H9 (cell line): ENCODE measurements around the gene MCF2L2. TPM values are rescaled to one million over a fixed set of nuclear protein-coding genes. Genes with fewer than 3 reads are reported as not detected.

Experiments used
- DNase-seq: peaks from one replicate; pipeline ENCODE4 v3.0.0-alpha.2; 2017
- H2AFZ ChIP-seq: one replicate; pipeline ENCODE4 v1.6.1; 2013; ENCODE audit warnings: mild to moderate bottlenecking, low read length, control low read depth, moderate library complexity
- H2AK5ac ChIP-seq: 2 replicates; pipeline ENCODE4 v1.6.1; 2013; ENCODE audit warnings: low read length, control low read depth, mixed read lengths; ENCODE audit not compliant: insufficient read length
- H2BK120ac ChIP-seq: one replicate; pipeline ENCODE4 v1.6.1; 2013; ENCODE audit warnings: low read depth, mild to moderate bottlenecking, low read length, control low read depth, inconsistent platforms; ENCODE audit not compliant: poor library complexity, severe bottlenecking
- H2BK12ac ChIP-seq: 2 replicates; pipeline ENCODE4 v1.6.1; 2013; ENCODE audit warnings: low read length, control low read depth, mixed read lengths, low read depth; ENCODE audit not compliant: insufficient read length
- H2BK15ac ChIP-seq: 2 replicates; pipeline ENCODE4 v1.6.1; 2013; ENCODE audit warnings: low read depth, low read length, control low read depth
- H2BK20ac ChIP-seq: one replicate; pipeline ENCODE4 v1.6.1; 2013; ENCODE audit warnings: low read depth, mild to moderate bottlenecking, low read length, control low read depth, inconsistent platforms; ENCODE audit not compliant: poor library complexity, severe bottlenecking
- H2BK5ac ChIP-seq: 2 replicates; pipeline ENCODE4 v1.6.1; 2013; ENCODE audit warnings: low read length, control low read depth, mixed read lengths; ENCODE audit not compliant: insufficient read length
- H3K14ac ChIP-seq: 2 replicates; pipeline ENCODE4 v1.6.1; 2013; ENCODE audit warnings: low read length, control low read depth; ENCODE audit not compliant: insufficient read depth
- H3K18ac ChIP-seq: 2 replicates; pipeline ENCODE4 v1.6.1; 2013; ENCODE audit warnings: low read depth, mild to moderate bottlenecking, mixed read lengths, low read length, control low read depth; ENCODE audit not compliant: insufficient read length
- H3K23ac ChIP-seq: 2 replicates; pipeline ENCODE4 v1.6.1; 2013; ENCODE audit warnings: low read length, control low read depth, mixed read lengths, low read depth; ENCODE audit not compliant: insufficient read length
- H3K23me2 ChIP-seq: 2 replicates; pipeline ENCODE4 v1.6.1; 2013; ENCODE audit warnings: low read depth, mild to moderate bottlenecking, mixed read lengths, low read length, control low read depth; ENCODE audit not compliant: insufficient read length, poor library complexity, severe bottlenecking
- H3K27ac ChIP-seq: 2 replicates; pipeline ENCODE4 v1.5.1; 2013; ENCODE audit warnings: low read length, control low read depth, mixed read lengths, low read depth; ENCODE audit not compliant: insufficient read length
- H3K27me3 ChIP-seq: 2 replicates; pipeline ENCODE4 v1.6.1; 2013; ENCODE audit warnings: low read length, control low read depth, inconsistent platforms; ENCODE audit not compliant: insufficient read depth
- H3K4ac ChIP-seq: 2 replicates; pipeline ENCODE4 v1.6.1; 2013; ENCODE audit warnings: low read depth, mild to moderate bottlenecking, control low read depth, inconsistent platforms, low read length, moderate library complexity
- H3K4me1 ChIP-seq: 2 replicates; pipeline ENCODE4 v1.6.1; 2013; ENCODE audit warnings: low read length, control low read depth, inconsistent platforms; ENCODE audit not compliant: insufficient read depth
- H3K4me2 ChIP-seq: 2 replicates; pipeline ENCODE4 v1.6.1; 2013; ENCODE audit warnings: low read length, control low read depth, mixed read lengths; ENCODE audit not compliant: insufficient read length, insufficient read depth
- H3K56ac ChIP-seq: 2 replicates; pipeline ENCODE4 v1.6.1; 2013; ENCODE audit warnings: low read depth, mild to moderate bottlenecking, mixed read lengths, low read length, control low read depth; ENCODE audit not compliant: insufficient read length
- H3K79me1 ChIP-seq: 2 replicates; pipeline ENCODE4 v1.6.1; 2013; ENCODE audit warnings: low read depth, mild to moderate bottlenecking, moderate library complexity, low read length, control low read depth, inconsistent platforms; ENCODE audit not compliant: insufficient read depth, poor library complexity, severe bottlenecking
- H3K79me2 ChIP-seq: 2 replicates; pipeline ENCODE4 v1.6.1; 2013; ENCODE audit warnings: low read length, control low read depth, inconsistent platforms; ENCODE audit not compliant: insufficient read depth
- H3K9ac ChIP-seq: 2 replicates; pipeline ENCODE4 v1.6.1; 2013; ENCODE audit warnings: low read length, control low read depth, mixed read lengths; ENCODE audit not compliant: insufficient read length; ENCODE audit errors: extremely low read depth
- H3K9me3 ChIP-seq: one replicate; pipeline ENCODE4 v1.6.1; 2013; ENCODE audit warnings: low read depth, low read length, inconsistent platforms; ENCODE audit not compliant: control insufficient read depth
- H3T11ph ChIP-seq: one replicate; pipeline ENCODE4 v1.6.1; 2013; ENCODE audit warnings: mild to moderate bottlenecking, low read length, control low read depth, inconsistent platforms
- H4K20me1 ChIP-seq: one replicate; pipeline ENCODE4 v1.6.1; 2013; ENCODE audit not compliant: control insufficient read depth, insufficient read length, insufficient read depth
- H4K5ac ChIP-seq: 2 replicates; pipeline ENCODE4 v1.6.1; 2013; ENCODE audit warnings: low read depth, mild to moderate bottlenecking, mixed read lengths, low read length, control low read depth; ENCODE audit not compliant: insufficient read length
- H4K8ac ChIP-seq: replicated peaks from 2 replicates; pipeline ENCODE4 v1.6.1; 2013; ENCODE audit warnings: low read length, control low read depth, mixed read lengths, low read depth; ENCODE audit not compliant: insufficient read length
- H4K91ac ChIP-seq: 2 replicates; pipeline ENCODE4 v1.6.1; 2013; ENCODE audit warnings: low read depth, mild to moderate bottlenecking, moderate library complexity, mixed read lengths, low read length, control low read depth; ENCODE audit not compliant: insufficient read length
- H3K27ac Mint-ChIP-seq, 3 experiments: 2 replicates in 2 of 3; 3 replicates in 1 of 3; pipeline ENCODE4 v1.8.0; 2020 to 2021; ENCODE audit warnings: mixed read lengths in 3 of 3, mild to moderate bottlenecking in 1 of 3, moderate library complexity in 1 of 3
- H3K27me3 Mint-ChIP-seq: 2 replicates; pipeline ENCODE4 v1.8.0; 2021; ENCODE audit warnings: low read depth, mild to moderate bottlenecking, moderate library complexity, mixed read lengths
- H3K36me3 Mint-ChIP-seq, 3 experiments: 2 replicates in 2 of 3; 3 replicates in 1 of 3; pipeline ENCODE4 v1.8.0; 2020 to 2021; ENCODE audit warnings: low read depth in 3 of 3, mixed read lengths in 3 of 3; ENCODE audit not compliant: insufficient read depth in 1 of 3
- H3K4me1 Mint-ChIP-seq, 2 experiments: 2 replicates each; pipeline ENCODE4 v1.8.0; 2020; ENCODE audit warnings: mixed read lengths in 2 of 2
- H3K4me3 Mint-ChIP-seq, 2 experiments: 2 replicates in 1 of 2; 3 replicates in 1 of 2; pipeline ENCODE4 v1.8.0; 2020 to 2021; ENCODE audit warnings: mild to moderate bottlenecking in 2 of 2, mixed read lengths in 2 of 2, moderate library complexity in 1 of 2
- H3K9me3 Mint-ChIP-seq, 2 experiments: 2 replicates in 1 of 2; 3 replicates in 1 of 2; pipeline ENCODE4 v1.8.0; 2020; ENCODE audit warnings: mild to moderate bottlenecking in 2 of 2, mixed read lengths in 2 of 2, moderate library complexity in 1 of 2
- CTCF ChIP-seq: fragments of 200-600 bp; sonication (generic); conservative IDR thresholded peaks from 3 replicates; pipeline ENCODE4 v1.8.0; 2021; ENCODE audit warnings: antibody characterized with exemption, mild to moderate bottlenecking
- WGBS: extraction: QIAGEN DNeasy Blood & Tissue Kit; methylation state at CpG from one replicate; pipeline ENCODE4 v1.1.7; 2013; ENCODE audit warnings: missing lambda C conversion rate, low lambda C conversion rate, mixed read lengths; ENCODE audit not compliant: insufficient read length; ENCODE audit errors: extremely low coverage; 5-methylcytosine and 5-hydroxymethylcytosine counted together
- total RNA-seq: library from RNA; stranded (reverse); gene quantifications from 2 replicates; pipeline ENCODE4 v1.2.1, GENCODE V29; 2021

Gene MCF2L2
- total RNA-seq, 1 experiment from 2014 or later: 6.4 TPM

GRCh38 chr3:183301937-183302580 is 126.4 kb downstream of the MCF2L2 start:
- H4K8ac ChIP-seq: no peak overlapping the region
- H2BK15ac ChIP-seq: no peak overlapping the region
- no peak overlapping the region for H3K56ac ChIP-seq
- peaks cover 20% of the 10 kb centered on the region in 2 experiments for H3K4me1 Mint-ChIP-seq
- no peaks in the 10 kb centered on the region for H3K9me3 ChIP-seq
- no peak overlapping the region for H3K23ac ChIP-seq
- no peak overlapping the region for H2BK12ac ChIP-seq
- no peaks in the 10 kb centered on the region for H3K9me3 Mint-ChIP-seq
- WGBS: no CpG with 5 or more reads among the region's 8 CpGs
- H3K36me3 Mint-ChIP-seq: peaks cover 0 to 6% (median 2%) of the 10 kb centered on the region in 3 experiments; a peak in 5 of 7 replicates
- no peak overlapping the region for H3K4me2 ChIP-seq
- no peak overlapping the region for H2BK5ac ChIP-seq
- H3K18ac ChIP-seq: no peak overlapping the region
- no peaks in the 10 kb centered on the region for H3K23me2 ChIP-seq
- no peaks in the 10 kb centered on the region for H3K79me2 ChIP-seq
- H3K4ac ChIP-seq: no peak overlapping the region
- peaks cover 6% of the 10 kb centered on the region for H3K4me1 ChIP-seq
- no peak overlapping the region for H3K14ac ChIP-seq
- no peaks in the 10 kb centered on the region; the same call in 1 of the 2 replicates for H3K27me3 Mint-ChIP-seq
- no peak overlapping the region for H2BK20ac ChIP-seq
- no peak overlapping the region for H2AFZ ChIP-seq
- no peaks in the 10 kb centered on the region for H3K79me1 ChIP-seq
- no peak overlapping the region for H3K27ac ChIP-seq
- no peak for TF ChIP-seq CTCF
- peak overlapping the region in 2 of 3 experiments; percentile 26 to 60; a peak in 4 of 7 replicates for H3K27ac Mint-ChIP-seq
- no peak overlapping the region for H4K5ac ChIP-seq
- no peaks in the 10 kb centered on the region for H3K27me3 ChIP-seq
- no peak overlapping the region for H3K9ac ChIP-seq
- H2AK5ac ChIP-seq: no peak overlapping the region
- DNase-seq: no peak
- no peak overlapping the region for H2BK120ac ChIP-seq
- H3T11ph ChIP-seq: no peak overlapping the region
- H3K4me3 Mint-ChIP-seq: no peak overlapping the region
- no peaks in the 10 kb centered on the region for H4K20me1 ChIP-seq
- H4K91ac ChIP-seq: no peak overlapping the region
